ENCODE results near the gene OIP5. TPM values are rescaled to one million over a fixed set of nuclear protein-coding genes. Genes with fewer than 3 reads are reported as not detected.
"Not testable (repeated sequence)": the region's sequence is repeated elsewhere in the genome, so short reads cannot be mapped to it uniquely, and the experiment has no call there.

The OIP5 gene
- total RNA-seq, 2 experiments from 2014 or later, result 18.7 to 19.9 TPM

GRCh38 chr15:41309226-41309905, 23.0 kb downstream of the OIP5 start:
- ChIA-PET POLR2A (interaction anchor here (0.6 kb wide), 1 partner anchor 257 kb away, joined by 12 read pairs; no protein-coding TSS in a partner anchor), CTCF (no interaction called here)

GRCh38 chr15:41307679-41308078, 24.7 kb downstream of the OIP5 start:
- POLR2A ChIA-PET, result interaction anchor here (0.7 kb wide), 1 partner anchor 24 kb away, joined by 3 read pairs; no protein-coding TSS in a partner anchor
- CTCF ChIA-PET, result no interaction called here

DNA sequence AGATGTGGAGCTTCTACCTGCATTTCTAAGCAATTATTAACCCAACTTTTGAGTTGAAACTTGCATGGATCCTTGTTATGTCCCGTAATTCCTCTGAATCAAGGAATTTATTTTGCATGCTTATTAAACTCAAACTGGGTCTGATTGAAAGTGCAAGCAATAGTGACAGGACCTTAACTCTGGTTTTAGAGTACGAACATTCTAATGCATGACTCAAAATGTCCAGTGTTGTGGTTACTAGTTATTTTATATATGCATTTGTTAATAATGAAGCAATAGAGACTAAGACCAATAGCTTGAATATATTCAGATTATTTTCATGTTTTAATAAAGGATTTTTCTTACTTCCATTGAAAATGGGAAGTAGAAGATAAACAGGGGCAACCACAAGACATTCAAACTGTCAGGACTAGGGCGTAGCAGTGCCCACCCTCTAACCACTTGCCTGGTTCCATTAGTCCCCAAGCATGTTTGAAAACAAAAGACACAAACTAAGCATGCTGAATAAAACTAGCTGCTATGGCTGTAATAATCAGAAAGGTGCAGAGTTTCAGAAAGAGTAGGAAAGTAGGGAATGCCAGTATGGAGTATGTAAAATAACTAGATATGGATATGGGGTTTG, 28.1 kb downstream of the OIP5 start:
- POLR2A ChIA-PET, result no interaction called here
- CTCF ChIA-PET, result no interaction called here

GRCh38 chr15:41301587-41301986, 30.8 kb downstream of the OIP5 start:
- ChIA-PET CTCF (no interaction called here), POLR2A (no interaction called here)

GRCh38 chr15:41301139-41301538, 31.3 kb downstream of the OIP5 start:
- POLR2A ChIA-PET, CTCF ChIA-PET: not testable (repeated sequence)

DNA sequence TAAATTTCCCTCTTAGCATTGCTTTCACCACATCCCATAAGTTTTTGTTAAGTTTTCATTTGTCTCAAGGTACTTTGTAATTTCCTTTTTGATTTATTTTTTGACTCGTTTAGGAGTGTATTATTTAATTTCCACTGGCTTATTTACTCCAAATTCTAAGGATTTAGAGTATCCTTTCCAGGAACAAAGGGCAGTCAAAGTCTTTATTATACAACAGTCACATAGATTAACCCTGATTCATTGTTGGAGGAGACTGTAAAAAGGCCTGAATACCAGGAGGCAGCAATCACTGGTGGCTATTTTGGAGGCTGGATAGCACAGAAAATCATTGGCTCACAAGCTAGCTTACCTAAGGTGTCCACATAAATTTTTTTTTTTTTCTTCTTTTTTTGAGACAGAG, 39.9 kb downstream of the OIP5 start:
- ChIA-PET CTCF (no interaction called here), POLR2A (no interaction called here)

GRCh38 chr15:41291065-41291631, 41.2 kb downstream of the OIP5 start:
- POLR2A ChIA-PET, result interaction anchor here (0.6 kb wide), 1 partner anchor 37 kb away, joined by 4 read pairs; no protein-coding TSS in a partner anchor
- CTCF ChIA-PET, result interaction anchor here (0.6 to 0.9 kb wide), 2 partner anchors 7 to 339 kb away, joined by 3 to 5 read pairs; partner anchors contain the start of gene CHAC1

- ChIA-PET POLR2A (no interaction called here), CTCF (no interaction called here)
Measured at GRCh38 chr15:41289953-41290352, 42.4 kb downstream of the OIP5 start.

- CTCF ChIA-PET, result no interaction called here
- POLR2A ChIA-PET, result interaction anchor here (0.6 kb wide), 1 partner anchor 182 kb away, joined by 5 read pairs; no protein-coding TSS in a partner anchor
Measured at GRCh38 chr15:41288464-41288863, 43.9 kb downstream of the OIP5 start.

- ChIA-PET CTCF (interaction anchor here (0.5 kb wide), 1 partner anchor 204 kb away, joined by 3 read pairs; no protein-coding TSS in a partner anchor), POLR2A (no interaction called here)
Measured at GRCh38 chr15:41286665-41287333, 45.6 kb downstream of the OIP5 start.

DNA sequence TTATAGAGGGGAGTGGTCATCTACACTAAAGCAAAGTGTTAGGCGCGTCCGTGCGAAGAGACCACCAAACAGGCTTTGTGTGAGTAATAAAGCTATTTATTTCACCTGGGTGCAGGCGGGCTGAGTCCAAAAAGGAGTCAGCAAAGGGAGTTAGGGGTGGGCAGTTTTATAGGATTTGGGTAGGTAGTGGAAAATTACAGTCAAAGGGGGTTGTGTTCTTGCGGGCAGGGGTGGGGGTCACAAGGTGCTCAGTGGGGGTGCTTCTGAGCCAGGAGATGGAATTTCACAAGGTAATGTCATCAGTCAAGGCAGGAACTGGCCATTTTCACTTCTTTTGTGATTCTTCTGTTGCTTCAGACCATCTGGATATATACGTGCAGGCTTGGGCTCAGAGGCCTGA, 47.1 kb downstream of the OIP5 start:
- CTCF ChIA-PET, result no interaction called here
- POLR2A ChIA-PET, result interaction anchor here (0.6 kb wide), 1 partner anchor 452 kb away, joined by 3 read pairs; no protein-coding TSS in a partner anchor

GRCh38 chr15:41284427-41285177, 47.8 kb downstream of the OIP5 start:
- ChIA-PET CTCF (interaction anchor here (1.2 kb wide), 1 partner anchor 7 kb away, joined by 3 read pairs; no protein-coding TSS in a partner anchor), POLR2A (interaction anchor here (0.6 kb wide), 1 partner anchor 197 kb away, joined by 3 read pairs; no protein-coding TSS in a partner anchor)

- ChIA-PET POLR2A (interaction anchor here (0.6 to 0.9 kb wide), 3 partner anchors 24 to 49 kb away, joined by 3 to 5 read pairs (median 4); partner anchors contain the start of genes NUSAP1 and OIP5), CTCF (interaction anchor here (0.6 to 1.2 kb wide), 3 partner anchors 8 to 66 kb away, joined by 3 read pairs; no protein-coding TSS in a partner anchor)
Measured at GRCh38 chr15:41283653-41284426, 48.6 kb downstream of the OIP5 start.

DNA sequence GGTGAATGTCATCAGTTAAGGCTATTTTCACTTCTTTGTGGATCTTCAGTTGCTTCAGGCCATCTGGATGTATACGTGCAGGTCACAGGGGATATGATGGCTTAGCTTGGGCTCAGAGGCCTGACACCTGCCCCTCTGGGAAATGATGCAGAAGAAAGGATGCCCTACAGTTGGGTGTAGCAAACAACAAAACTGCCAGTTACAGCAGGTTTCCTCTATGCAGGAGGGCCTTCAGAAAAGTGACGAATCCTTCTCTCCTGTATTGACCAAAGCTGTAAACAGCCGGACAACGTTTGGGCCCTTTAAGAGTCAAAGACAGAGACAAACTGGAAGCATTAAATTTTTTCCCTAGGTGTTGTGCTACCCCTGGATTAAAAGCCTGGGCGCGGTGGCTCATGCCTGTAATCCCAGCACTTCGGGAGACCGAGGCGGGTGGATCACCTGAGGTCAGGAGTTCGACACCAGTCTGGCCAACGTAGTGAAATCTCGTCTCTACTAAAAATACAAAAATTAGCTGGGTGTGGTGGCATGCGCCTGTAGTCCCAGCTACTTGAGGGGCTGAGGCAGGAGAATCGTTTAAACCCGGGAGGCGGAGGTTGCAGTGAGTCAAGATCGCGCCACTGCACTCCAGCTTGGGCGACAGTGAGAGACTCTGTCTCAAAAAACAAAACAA, 49.3 kb downstream of the OIP5 start:
- ChIA-PET POLR2A (interaction anchor here (0.6 to 0.9 kb wide), 3 partner anchors 24 to 50 kb away, joined by 3 to 5 read pairs (median 4); partner anchors contain the start of genes NUSAP1 and OIP5), CTCF (interaction anchor here (0.6 to 1.2 kb wide), 3 partner anchors 8 to 67 kb away, joined by 3 read pairs; no protein-coding TSS in a partner anchor)

GRCh38 chr15:41282436-41282835, 50.0 kb downstream of the OIP5 start:
- CTCF ChIA-PET, result not testable (repeated sequence)
- POLR2A ChIA-PET, result interaction anchor here (1.1 kb wide), 1 partner anchor 170 kb away, joined by 3 read pairs; no protein-coding TSS in a partner anchor

DNA sequence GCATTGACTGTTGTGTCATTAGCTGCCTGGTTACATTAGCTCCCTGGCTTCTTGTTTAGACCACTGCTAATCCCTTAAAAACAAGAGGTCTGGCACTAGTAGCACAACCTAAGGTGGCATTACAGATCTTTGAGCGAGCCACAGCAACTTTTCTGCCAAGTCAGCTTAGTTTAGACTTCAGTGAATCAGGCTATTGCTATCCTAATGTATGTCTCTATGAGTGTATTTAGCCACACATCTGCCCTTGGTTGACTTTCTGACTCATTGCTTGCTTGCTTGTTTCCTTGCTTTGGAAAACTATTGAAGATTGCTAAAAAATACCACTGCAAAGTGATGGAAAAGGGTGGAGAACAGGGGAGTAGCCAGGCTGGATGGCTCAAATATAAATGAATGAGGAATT, 51.2 kb downstream of the OIP5 start:
- ChIA-PET CTCF (no interaction called here), POLR2A (interaction anchor here (1.1 kb wide), 1 partner anchor 169 kb away, joined by 3 read pairs; no protein-coding TSS in a partner anchor)

DNA sequence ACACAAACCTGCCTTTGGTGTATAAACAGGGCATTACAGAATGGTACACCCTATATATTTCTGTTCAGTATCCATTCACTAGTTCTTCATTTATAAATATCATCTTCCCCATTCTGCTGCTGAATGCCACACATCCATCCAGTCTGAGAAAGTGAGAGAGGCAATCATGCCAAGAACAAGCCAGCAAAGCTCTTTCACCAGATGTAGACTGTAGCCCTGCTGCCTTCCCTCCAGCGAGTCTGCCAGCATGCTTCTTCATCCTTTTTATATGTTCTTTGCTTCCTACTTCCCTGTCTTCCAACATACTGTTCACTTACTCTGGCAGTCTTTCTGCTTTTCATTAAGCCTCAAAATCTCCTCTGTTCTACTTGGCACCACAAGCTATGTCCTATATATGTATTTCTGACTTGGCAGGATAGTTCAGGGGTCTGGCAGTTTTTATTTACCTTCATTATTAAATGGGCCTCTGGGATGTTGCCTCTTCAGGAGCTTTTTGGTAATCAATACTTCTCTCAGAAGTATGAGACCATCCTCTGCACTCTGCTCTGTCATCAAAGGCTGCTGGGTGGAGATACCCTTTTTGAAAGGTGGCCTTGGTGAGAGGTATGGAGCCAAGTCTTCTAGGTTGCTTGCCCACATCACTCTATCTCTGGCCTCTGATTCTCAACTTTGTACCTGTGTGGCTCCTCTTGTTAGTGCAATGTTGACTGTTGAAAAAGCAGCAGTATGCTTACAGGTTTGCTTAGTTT, 52.7 kb downstream of the OIP5 start:
- POLR2A ChIA-PET, result no interaction called here
- CTCF ChIA-PET, result no interaction called here
